Ishikawa (cell line): Measurements from ENCODE around the gene AGRP.

Source experiments
- CREB1 ChIP-seq: IDR thresholded peaks from 2 replicates; pipeline ENCODE4 v1.6.1; 2012; ENCODE audit warnings: low read depth
- EP300 ChIP-seq: IDR thresholded peaks from 2 replicates; pipeline ENCODE4 v1.6.1; 2012; ENCODE audit warnings: borderline replicate concordance
- MAX ChIP-seq: IDR thresholded peaks from 2 replicates; pipeline ENCODE4 v1.6.1; 2012
- NFIC ChIP-seq: IDR thresholded peaks from 2 replicates; pipeline ENCODE4 v1.6.1; 2012
- RAD21 ChIP-seq: IDR thresholded peaks from 2 replicates; pipeline ENCODE4 v1.6.1; 2012; ENCODE audit warnings: low read depth
- REST ChIP-seq: IDR thresholded peaks from 2 replicates; pipeline ENCODE4 v1.6.1; 2012; ENCODE audit warnings: low read depth, mild to moderate bottlenecking
- TAF1 ChIP-seq: IDR thresholded peaks from 2 replicates; pipeline ENCODE4 v1.6.1; 2012; ENCODE audit warnings: low read depth, mild to moderate bottlenecking
- YY1 ChIP-seq: IDR thresholded peaks from 2 replicates; pipeline ENCODE4 v1.6.1; 2012; ENCODE audit warnings: low read depth
- ZBTB7A ChIP-seq: IDR thresholded peaks from 2 replicates; pipeline ENCODE4 v1.6.1; 2012; ENCODE audit warnings: low read depth

DNA sequence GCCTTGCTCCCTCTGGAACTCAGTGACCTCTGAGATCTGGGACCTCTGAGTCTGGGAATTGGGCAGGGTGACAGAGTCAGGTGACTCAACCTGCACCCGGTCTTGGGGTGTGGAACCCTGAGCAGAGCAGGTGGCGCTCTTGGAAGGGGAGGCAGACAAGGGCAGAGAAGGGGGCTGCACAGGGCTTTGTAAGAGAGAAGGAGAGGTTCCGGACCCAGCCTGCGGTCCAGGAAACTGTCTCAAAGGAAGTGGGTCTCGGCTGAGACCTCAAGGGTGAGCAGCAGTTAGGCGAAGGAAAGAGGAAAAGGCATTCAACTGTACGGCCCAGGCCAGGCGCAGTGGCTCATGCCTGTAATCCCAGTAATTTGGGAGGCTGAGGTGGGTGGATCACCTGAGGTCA, 35.3 kb upstream of the AGRP start:
- TF ChIP-seq ZBTB7A (no peak), REST (no peak), YY1 (no peak), EP300 (no peak), CREB1 (no peak), TAF1 (no peak), RAD21 (no peak), MAX (no peak), NFIC (no peak)
